NCI-H128 (cell line): ENCODE data around the gene GLB1L.
"Not testable (repeated sequence)": the region's sequence is repeated elsewhere in the genome, so short reads cannot be mapped to it uniquely, and the experiment has no call there.

Experiments used
- DNase-seq: peaks from one replicate; lab custom pipeline; 2025; ENCODE audit not compliant: unreplicated experiment; lab: John Stamatoyannopoulos, UW

GLB1L gene

DNA sequence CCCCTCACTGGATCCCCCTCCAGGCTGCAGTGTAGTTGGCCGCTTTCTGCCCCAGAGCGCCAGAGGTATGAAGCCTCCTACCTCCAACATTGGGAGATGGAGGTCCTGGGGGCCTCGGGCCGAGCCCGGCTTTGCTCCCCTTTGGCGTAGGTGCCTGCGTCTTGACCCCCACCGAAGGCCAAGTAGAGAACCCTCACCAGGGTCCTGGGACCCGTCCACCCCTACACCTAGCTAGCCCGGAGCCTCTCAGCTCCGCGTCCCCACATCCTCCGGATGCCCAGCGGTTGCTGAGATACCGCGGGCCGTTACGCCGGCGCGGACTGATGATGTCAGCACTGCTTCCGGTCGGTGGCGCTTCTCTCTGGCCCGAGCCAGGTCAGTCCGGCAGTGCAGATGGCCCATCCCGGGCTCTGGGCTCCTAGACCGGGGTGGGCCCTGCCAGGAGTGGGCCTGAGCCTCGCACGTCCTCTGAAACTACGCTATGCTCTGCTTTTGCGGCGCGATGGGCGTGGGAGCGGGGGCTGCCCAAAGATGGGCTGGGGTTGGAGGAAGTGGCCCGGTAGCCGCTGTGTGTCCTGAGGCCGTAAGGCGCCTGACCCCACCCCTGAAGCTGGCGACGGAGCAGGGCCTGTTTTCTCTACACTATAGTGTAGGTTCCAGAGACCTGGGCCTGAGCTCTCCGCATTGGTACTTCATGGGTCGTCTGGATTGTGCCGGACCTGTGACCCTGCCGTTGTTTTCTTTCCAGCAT lies at the start of gene GLB1L, which contains the start of gene STK16:
TSS of gene GLB1L (minus strand) at position 297 of the 751 bp plus-strand sequence. CDS start 1,871 bp downstream, outside the sequence.
TSS of gene STK16 (plus strand) at position 332 of the 751 bp plus-strand sequence. CDS start 521 bp downstream, outside the sequence.
- DNase-seq, result peak; percentile 43

DNA sequence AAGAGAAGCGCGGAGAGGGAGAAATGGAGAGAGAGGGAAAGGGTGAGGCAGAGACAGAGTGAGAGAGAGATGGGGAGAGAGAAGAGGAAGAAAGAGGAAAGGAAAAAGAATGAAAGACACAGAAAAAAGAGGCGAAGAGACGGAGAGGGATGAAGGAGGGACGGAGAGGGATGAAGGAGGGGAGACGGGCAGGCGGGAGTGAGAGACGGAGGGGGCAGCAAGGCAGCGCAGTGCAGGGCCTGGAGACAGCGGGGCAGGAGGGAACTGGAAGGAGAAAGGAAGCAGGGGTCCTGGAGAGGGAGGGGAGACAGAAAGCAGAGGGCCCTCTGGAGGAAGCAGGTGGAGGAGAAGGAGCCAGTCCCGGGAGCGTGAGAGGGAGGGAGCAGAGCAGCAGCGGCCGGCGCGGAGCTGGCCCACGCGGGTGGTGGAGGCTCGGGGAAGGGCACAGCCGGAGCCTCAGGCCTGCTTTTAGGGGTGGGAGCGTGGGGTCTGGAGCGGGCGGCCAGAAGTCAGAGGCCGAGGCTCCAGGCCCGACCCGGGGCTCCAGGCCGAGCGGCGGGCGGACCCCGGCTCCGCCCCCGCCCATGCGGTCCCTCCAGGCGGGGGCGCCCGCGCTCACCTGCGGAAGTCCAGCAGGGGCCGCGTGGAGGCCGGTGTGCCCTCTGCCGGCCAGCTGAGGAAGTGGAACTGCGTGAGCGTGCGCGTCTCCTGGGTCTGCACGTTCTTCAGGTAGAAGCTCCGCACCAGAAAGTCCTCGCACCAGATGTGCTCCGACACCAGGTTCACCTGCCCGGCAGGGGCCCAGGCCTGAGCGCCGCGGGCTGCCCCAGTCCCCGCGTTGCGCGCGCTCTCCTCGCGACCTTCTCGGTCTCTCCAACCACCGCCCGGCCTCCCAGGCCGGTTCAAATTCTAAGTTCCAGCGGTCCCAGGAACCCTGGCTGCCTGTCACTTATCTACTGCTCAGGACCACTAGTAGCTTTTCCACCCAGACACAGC lies 49.4 kb upstream of the GLB1L start:
- DNase-seq, result peak; percentile 61

DNA sequence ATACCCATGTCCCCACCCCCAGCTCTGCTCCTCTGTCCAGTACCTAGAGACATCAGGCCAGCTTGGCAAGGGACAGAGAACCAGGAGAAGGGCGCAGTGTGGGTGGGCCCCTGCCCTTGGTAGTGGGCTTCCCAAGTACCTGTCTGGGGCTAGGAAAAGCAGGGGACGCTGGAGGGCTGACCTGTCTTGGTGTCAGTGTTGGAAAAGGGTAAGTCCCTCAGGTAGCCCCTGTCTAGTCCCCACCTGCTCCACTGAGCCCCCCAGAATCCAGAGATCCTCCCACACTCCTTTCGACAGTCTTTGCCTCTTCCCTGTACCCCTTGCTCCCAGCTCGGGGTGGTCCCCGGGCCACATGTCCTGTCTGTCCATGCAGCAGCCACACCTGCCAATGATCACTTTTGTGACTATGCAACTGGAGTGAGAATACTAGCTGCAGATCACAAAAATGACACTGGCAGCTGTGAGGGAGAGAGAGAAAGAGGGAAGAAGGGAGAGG lies 48.5 kb upstream of the GLB1L start:
- no peak for DNase-seq

DNA sequence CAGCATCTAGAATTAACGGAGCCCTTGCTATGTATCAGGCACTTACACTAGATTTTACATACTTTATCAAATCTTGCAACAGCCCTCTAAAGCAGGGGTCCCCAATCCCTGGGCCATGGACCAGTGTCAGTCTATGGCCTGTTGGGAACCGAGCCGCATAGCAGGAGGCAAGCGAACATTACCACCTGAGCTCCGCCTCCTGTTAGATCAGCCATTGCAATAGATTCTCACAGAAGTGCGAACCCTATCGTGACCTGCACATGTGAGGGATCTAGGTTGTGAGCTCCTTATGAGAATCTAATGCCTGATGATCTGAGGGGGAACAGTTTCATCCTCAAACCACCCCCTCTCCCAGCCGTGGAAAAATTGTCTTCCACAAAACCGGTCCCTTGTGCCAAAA lies 47.4 kb upstream of the GLB1L start:
- no peak for DNase-seq

DNA sequence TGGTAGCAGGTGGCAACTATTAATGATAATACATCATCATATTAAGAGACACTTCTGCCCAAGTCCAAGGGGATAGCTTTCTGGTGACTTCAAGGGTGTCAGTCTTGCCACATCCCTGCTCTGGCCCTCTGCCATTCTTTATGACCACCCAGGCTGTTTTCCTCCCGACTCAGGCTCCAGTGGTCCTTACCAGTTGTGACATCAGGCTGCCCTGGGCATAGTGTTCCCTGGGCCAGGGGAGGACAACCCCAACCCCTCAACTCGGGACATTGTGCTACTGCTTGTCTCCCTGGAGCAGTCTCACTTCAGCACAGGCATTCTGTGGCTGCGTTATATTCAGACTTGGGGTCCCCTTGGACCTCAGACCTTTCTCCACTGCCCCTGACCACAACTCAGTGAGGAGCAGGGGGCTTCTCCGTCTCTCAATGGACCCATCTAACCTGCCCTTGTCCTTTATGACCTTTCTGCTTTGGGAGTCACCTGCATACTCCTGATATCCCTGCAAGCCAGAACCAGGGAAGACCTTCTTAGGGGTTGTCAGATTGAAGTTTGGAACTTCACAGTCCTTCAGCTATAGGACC lies 46.8 kb upstream of the GLB1L start:
- no peak for DNase-seq

DNA sequence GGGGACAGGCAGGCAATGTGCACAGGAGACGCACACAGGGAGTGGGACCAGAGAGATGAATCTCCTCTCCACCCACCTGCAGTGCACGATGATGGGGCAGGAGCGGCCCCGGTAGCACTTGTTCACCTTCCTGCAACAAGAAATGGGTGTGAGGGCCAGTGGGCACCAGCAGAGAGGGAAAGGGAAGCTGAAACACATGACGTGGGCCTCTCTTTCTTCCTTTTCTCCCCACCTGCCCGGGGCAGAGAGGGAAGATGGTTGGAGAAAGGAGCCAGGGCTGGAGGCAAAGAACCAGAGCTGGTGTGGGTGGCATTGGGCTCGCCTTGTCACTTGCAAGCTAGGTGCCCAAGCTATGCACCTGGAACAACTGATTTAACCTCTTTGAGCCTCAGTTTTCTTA lies 46.1 kb upstream of the GLB1L start:
- no peak for DNase-seq

DNA sequence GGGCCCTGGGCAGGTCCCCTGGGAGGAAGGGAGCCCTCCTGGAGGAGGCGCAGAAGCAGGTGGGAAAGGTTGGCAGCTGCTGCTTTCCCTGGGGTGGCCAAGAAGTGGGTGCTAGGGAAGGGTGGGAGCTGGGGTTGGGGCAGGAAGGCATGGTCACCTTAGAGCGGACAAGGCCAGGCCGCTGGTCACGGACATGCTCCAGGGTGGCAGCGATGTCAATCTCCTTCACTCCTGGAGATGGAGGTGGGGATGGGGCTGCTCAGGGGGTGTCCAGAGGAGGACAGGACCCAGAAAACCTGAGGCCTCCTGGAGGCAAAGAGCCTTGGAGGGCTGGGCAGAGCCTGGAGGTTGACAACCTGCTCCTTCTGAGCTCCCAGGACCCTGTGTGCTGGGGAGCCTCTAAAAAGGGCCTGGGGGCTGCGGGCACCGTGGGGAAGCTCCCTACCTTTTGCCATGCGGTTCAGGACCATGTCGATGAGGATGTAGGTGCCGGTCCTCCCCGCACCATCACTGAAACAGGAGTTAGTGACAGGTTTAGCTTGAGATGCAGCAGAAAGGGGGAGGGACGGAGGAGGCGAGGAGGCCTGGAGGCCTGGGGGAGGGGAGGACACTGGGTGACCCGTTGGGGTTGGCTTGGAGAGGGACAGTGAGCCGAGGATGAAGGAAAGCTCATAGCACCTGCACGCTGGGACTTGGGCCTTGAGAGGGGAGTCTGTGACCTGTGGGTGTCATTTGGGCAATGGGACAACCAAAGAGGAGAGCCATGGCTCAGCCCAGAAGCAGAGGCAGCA lies 45.3 kb upstream of the GLB1L start:
- DNase-seq, result no peak

DNA sequence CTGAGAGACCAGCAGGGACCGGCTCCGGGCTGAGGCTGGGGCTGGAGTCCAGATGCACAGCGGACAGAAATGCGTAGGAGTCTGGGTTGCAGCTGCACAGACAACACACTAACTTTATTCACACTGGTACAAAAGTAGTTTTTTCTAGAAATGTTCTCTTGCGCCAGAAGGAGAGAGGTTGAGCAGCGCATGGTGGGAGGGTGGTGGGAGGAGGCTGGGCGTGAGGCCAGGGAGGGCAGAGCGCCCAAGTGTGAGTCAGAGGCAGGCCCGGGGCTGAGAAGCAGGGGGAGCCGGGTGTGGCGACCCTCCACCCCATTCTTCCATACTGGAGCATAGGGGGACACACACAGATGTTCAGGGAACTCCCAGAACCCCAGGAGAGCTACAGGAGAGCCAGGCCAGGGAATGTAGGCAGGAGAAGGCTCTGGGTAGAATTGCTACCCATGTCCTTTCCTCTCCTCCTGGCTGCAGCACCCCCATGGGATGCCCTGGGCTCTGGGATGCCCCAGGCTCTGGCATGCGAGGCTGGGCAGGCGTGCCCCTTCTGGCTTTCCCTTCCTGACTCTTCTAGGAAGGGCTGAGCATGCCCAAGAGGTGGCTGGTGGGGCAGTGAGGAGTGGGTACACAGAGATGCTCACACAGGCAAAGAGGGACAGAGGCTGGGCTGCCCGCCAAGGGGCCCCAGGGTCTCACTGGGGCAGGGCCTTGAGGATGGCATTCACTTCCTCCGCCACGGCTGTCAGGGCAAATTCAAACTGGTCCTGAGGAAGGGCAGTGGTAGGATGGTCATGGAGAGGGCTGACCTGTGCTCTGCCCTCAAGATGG lies 44.5 kb upstream of the GLB1L start:
- no peak for DNase-seq

DNA sequence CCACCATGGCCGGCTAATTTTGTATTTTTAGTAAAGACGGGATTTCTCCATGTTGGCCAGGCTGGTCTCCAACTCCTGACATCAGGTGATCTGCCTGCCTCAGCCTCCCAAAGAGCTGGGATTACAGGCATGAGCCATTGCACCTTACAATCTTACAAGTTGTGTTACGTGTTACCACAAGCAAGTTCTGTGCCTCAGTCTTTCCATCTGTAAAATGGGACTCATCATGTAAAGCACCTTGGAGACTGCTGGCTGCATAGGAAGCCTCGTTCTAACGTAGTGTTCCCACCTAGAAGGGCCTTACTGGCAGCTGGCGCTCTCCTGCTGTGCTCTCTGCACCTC lies 43.9 kb upstream of the GLB1L start:
- DNase-seq, result no peak

DNA sequence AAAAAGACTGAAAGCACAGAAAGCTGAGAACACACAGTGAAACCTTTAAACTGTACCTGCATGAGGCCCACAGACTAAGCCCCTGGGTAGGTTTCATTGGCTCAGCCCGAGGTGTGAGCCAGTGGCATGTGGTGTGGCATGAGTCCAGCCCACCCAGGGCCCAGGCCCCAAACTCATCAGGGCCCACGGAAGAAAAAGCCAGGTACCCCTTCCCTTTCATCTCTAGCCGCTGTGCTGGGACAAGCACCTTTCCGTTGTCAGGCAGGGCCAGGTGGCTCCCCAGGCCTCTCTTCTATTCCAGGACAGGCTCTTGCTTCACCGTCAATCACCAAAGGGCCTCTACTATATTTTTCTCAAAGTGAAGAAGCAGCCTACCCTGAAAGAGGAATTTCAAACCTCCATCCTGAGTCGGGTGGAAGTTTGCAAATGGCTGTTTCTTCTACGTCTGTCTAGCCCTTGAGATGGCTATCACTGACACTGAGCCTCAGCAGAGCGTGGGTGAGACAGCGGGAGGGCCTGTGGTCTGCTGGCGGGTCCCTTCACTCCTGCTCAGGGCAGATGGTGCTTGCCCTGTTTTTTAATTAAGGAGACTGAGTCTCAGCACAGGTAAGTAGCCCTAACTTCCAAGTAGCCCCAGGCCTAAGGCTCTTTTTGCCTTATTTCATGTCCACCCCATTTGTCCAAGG lies 42.5 kb upstream of the GLB1L start:
- no peak for DNase-seq

DNA sequence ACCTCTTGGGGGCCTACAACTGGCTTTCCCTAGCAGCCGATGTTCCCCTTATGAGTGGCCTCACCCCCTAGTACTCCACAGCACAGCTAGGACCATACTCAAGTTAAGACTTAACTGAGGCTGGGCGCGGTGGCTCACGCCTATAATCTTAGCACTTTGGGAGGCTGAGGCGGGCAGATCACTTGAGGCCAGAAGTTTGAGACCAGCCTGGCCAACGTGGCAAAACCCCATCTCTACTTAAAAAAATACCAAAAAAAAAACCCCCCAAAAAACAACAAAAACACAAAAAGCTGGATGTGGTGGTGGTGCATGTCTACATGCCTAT lies 41.8 kb upstream of the GLB1L start:
- not testable (repeated sequence) for DNase-seq

DNA sequence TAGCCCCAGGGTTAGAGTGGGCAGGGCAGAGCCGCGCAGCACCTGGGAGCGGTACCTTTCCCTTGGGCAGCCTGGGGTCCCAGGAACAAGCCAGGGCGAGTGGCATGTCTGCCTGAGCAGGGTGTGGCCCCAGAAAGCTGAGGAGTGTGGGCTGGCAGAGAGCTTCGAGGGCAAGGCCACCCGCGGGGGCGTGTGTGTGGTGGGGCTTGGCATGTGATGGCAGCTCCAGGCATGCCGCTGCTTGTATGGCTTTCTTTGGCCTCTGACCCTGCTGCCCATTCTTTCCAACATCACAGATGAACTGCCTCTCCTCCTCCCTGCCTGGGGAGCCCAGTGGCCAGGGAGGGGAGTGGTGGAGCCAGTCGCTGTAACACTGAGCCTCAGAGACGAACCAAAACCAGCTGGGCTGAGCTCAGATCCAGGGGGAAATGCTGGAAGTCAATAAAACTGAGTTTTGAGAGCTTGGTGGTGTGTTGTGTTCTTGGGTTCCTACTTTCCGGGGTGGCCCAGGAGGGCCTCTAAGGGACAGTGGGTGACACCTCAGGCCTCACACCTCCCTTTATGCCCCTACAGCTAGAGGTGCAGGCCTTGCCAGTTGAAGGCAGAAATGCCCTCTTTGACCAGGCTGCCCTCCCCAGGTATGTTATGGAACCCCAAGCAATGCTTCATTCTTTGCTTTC lies 41.3 kb upstream of the GLB1L start:
- no peak for DNase-seq

DNA sequence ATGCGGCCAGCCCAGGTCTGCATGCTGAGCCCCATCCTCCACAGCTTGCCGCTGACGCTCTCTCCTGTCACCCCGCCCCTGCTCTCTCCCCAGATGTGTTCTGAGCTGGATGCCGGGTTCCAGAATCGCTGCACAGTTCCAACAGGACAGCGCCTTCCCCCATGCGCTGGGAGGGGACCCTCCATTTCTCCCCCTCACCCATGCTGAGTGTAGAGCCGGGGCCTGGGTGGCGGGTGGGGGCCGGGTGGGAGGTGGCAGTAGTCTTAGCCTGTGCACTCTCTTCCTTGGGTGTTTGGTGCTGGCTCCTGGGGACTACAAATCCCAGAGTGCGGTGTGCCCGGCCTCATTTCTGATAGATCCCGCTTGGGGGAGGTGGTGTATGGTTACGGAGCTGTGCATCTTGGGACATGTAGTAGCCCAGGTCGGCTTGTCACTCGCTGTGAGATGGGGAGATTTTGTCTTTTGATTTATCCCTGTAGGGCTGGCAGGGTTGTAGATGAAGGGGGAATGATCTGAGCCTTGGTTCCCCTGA lies 40.7 kb upstream of the GLB1L start:
- no peak for DNase-seq

DNA sequence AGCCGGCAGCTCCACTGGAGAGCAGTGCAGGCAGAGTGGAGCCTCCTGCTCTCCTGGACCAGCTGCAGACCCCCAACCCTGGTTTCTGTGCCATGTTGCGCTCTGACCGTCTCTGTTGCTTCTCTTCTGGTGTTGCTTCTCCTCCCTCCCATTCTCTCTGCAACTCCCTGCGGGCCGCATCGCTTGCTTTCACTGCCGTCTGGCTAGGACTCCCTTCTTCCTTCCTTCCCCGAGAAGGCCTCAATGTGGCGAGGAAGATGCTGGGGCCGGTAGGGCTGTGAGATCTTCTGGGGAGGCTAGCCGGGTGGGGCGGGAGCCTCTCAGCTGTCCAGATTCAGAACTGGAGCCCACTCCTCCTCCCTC lies 40.1 kb upstream of the GLB1L start:
- DNase-seq, result no peak

DNA sequence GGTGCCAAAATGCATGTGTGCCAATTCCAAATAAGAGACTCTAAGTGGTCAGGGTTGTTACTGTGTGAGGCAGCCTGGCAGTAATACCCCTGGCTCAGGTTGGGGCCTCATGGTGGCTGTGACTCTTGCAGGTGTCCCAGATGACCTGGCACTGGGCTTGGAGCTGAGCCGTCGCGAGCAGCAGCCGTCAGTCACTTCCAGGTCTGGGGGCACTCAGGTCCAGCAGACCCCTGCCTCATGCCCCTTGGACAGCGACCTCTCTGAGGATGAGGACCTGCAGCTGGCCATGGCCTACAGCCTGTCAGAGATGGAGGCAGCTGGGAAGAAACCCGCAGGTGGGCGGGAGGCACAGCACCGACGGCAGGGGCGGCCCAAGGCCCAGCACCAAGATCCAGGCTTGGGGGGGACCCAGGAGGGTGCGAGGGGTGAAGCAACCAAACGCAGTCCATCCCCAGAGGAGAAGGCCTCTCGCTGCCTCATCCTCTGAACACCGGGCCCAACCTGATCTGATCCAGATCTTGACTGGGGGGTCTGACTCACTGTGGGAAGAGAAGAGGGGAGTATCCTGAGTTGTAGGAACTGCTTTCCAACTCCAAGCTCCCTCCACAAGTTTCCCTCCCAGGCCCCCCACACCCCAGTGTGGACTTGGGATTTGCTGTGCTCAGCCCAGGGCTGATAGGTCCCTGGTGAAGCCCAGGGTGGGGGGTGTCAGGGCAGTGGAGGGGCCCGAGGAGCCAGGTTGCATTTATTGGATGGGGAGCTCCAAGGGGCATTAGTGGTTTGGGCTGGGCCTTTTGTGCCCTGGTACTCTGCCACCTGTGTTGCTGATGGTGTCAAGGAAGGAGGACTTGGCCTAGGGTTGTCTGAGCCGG lies 39.5 kb upstream of the GLB1L start:
- DNase-seq, result no peak

DNA sequence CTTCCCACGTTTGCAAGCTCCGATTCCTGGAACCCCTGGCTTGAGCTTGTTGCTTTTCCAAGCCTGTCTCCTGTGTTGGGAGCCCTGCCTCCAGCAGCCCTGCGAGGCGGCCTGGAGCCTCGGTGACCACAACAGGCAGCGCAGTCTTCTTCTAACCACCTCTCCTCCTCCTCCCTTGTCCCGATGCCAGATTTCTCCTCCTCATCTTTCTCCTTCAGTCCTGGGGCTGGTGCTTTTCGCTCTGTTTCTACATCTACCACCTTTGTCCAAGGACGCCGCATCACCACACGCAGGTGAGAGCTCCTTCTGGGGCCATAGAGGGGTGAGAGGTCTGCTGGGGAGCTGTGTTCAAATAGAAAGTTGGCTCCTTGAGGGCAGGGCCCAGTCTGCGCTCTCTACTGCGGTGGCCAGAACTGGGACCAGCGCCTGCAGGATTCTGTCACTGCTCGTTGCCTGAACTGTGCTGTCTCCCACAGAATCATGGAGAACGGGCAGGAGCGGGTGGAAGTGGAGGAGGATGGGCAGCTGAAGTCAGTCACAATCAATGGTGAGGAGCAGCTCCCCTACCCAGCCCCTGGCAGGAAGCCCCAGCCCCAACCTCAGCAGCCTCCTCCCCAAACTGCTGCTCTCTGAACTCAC lies 37.8 kb upstream of the GLB1L start:
- no peak for DNase-seq

DNA sequence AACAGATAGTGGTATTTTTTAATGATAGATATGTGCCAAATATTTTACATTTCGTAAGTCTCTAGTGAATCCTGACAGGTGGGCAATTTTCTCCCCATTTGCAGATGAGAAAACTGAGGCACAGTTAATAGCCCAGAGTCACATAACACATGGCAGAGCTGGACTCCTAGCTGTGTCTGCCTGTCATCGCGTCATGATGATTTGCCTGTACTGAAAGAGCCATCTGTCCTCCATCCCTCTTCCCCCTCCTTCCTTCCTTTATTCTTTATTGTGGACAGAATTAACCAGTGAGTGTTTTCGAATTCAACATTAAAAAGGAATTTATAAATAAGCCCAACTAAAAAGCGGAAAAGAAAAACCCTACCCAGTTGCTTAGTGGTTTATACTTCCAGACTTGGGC lies 37.1 kb upstream of the GLB1L start:
- DNase-seq, result no peak
